ENCODE results near the gene HSCB.
A peak's percentile ranks its signal among the peaks of the same experiment; 100 is the strongest.
"Not testable (repeated sequence)": the region's sequence is repeated elsewhere in the genome, so short reads cannot be mapped to it uniquely, and the experiment has no call there.

The HSCB gene

DNA sequence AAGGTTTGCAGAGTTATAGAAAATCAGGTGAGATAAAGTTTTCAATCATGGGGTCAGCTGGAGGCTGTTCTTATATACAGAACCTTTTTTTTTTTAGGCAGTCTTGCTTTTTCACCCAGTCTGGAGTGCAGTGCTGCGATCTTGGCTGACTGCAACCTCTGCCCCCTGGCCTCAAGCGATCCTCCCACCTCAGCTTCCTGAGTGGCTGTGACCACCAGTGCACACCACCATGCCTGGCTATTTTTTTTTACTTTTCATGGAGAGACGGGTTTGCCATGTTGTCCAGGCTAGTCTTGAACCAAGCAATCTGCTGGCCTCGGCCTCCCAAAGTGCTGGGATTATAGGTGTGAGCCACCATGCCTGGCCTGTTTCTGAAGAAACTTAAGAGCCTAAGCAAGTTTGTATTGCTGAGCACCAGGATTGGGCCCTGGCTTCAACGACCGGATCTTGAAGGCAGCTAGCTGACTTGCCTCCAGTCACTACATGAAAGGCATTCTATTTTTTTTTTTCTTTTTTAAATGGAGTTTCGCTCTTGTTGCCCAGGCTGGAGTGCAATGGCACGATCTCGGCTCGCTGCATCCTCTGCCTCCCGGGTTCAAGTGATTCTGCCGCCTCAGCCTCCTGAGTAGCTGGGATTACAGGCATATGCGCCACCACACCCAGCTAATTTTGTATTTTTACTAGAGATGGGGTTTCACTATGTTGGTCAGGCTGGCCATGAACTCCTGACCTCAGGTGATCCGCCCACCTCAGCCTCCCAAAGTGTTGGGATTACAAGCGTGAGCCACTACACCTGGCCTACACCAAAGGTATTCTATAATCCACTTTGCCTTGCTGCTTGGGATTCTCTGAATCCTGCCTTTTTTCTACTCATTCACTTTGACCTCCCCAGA, 50.9 kb downstream of the HSCB start:
- DNase-seq, result no peak

DNA sequence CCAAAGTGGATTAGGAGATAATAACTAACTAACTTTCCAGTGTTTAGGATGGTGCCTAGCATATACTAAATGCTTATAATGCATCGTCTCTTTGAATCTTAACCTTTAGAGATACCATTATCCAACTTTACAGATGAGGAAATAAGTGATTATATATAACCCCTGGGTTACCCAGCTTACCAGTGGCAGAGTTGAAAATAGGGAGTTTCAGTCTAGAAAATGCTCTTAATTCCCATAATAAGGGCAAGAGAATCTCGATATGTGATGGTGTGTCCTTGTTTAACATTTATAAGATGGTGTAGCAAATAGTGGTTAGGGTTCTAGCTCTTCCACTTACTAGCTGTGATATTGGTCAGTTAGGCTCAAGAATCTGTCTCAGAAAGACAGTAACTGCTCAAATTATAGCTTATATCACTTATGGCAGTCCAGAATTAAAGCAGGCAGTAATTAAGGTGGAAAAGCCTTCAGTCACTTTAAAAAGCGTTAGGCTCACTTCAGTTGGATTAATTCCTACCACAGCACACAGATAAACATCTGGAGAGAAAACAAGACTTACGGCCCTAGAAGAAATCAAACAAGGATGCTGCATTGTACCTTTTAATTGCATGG, 52.2 kb downstream of the HSCB start:
- no peak for DNase-seq

DNA sequence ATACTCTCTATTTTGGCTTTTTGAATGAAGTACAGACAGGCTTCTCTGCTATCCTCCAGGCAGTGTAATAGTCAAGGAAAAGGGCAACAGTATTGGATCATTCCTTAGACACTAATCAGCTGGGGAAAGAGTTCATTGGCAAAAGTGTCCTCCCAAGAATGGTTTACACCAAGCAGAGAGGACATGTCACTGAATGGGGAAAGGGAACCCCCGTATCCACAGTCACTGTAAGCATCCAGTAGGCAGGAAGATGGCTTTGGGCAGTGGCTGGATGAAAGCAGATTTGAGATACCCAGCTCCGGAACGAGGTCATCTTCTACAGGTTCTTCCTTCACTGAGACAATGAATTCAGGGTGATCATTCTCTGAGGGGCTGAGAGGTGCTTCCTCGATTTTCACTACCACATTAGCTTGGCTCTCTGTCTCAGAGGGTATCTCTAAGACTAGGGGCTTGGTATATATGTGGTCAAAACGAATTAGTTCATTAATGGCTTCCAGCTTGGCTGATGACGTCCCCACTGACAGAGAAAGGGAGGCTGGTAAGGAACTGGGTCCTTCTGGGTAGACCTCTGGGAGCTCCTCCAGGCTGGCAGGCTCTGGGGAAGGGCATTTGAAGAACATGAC, 53.3 kb downstream of the HSCB start:
- no peak for DNase-seq

DNA sequence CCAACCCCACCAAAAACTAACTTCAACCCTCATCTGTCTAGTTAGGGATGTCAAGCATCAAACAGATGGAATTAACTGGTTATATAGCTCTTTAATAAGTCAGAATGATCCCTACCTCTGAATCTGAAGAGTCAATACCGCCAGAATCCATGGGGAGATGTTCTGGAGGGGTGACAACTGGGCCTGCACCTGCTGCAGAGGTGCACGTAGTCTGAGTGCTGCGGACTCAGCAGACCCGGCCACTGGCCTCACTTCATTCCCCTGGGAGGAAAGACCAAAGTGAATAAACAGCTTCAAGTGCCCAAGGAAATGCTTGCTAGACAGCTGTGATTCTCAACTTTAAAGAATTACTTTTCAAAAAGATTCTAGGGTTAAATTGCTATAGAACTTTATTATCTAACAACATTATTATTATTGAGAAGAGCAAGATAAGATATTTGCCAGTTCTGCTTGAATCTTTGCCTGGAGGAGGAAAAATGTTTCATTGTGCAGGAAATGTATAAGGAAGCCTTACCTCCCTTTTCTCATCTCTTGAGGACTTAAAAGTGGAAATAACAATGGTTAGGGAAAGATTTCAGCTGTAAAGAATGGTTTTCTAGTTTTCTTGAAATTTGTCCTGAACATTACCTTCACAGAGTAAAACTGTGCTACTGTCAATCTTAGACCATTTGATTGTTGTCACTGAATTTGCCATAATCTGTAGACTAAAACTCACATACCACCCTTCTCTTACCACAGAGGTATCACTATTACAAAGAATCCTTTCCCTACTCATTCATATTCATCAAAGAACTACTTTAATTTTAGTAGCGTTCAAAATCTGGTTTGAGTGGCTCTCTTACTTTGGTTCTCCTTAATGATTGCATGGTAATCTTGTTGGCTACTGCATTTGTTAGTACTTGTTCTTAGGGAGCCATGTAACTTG, 54.4 kb downstream of the HSCB start:
- DNase-seq, result no peak

- DNase-seq, result peak; percentile 35
Measured at GRCh38 chr22:28798810-28799605, 57.2 kb downstream of the HSCB start.

- DNase-seq, result no peak
Measured at GRCh38 chr22:28799606-28800307, 57.9 kb downstream of the HSCB start.

DNA sequence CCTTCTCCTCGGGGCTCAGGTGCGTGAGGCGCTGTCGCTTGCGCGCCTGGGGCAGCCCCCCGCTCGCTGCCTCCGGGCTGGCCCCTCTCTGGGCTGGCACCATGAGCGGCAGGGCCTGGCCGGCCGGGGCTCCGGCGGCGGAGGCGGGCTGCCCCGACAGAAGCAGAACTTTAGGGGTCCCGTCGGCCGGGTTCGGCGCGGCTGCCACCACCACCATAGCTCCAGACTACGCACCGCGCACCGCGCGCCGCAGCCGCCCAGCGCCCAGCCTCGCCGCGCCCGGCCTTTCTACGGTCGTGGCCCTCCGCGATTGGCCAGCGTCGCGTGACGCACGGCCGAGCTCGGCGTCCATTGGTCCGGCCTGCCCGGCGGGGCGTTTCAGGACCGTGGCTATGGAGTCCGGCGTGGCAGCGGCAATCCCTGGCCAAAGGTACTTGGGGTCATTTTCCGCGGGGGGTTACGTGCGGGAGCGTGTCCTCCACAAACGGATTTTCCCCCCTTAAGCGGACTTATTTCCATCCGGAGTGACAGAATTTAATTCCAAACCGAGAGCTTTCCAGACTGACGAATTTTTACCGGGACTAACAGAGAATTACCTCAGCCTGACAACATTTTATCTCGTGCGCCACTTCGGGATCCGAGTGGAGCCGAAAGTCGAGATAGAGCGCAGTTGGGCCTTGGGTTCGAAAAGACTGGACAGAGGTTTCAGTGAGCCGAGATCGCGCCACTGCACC, 58.6 kb downstream of the HSCB start, which contains the start of gene XBP1:
XBP1 (minus strand) TSS at position 262 of the 734 bp plus-strand sequence.
- peak; percentile 90 for DNase-seq

- no peak for DNase-seq
Measured at GRCh38 chr22:28801845-28802594, 60.2 kb downstream of the HSCB start.

DNA sequence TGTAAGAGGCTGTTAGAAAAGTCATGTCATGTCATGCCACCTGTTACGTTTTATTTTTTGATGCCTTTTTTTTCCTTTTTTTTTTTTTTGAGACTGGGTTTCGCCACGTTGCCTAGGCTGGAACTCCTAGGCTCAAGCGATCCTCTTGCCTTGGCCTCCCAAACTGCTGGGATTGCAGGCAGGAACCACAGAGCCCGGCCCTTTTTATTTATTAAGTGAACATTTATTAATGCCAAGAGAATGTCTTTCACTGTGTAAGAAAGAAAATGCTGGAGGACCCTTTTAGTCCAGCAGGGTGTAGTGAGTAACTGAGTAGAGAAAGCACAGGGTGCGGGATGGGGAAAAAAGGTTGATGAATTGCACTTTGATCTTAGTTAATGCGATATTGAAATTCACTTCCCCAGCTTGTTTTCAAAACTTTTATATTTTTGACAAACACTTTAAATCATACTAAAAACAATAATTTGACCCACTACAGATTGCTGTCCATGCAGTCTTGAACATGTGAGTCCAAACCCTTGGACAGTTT, 60.8 kb downstream of the HSCB start:
- DNase-seq, result no peak

- not testable (repeated sequence) for DNase-seq
Measured at GRCh38 chr22:28805426-28805825, 63.6 kb downstream of the HSCB start.
